Esophagus muscularis mucosa (tissue), 4 donors: ENCODE data around the gene CCDC201. TPM values are rescaled to one million over a fixed set of nuclear protein-coding genes. Genes with fewer than 3 reads are reported as not detected.

ENCODE experiments used
- DNase-seq: peaks from one replicate; pipeline ENCODE4 v3.0.0-alpha.2; 2017; ENCODE audit errors: extremely low spot score
- H3K27ac ChIP-seq, 4 donors: fragments of 200-600 bp; sonication (generic); replicated peaks in 1 of 4; 1 replicate in 3 of 4; 2 replicates in 1 of 4; pipeline ENCODE4 v1.5.1; 2016 to 2019; ENCODE audit warnings: mild to moderate bottlenecking in 1 of 4
- H3K27me3 ChIP-seq, 4 donors: fragments of 200-600 bp; sonication (generic); one replicate each; pipeline versions ENCODE4 v1.5.1 to v1.6.0; 2016 to 2019
- H3K36me3 ChIP-seq, 4 donors: fragments of 200-600 bp; sonication (generic); one replicate each; pipeline ENCODE4 v1.5.1; 2016 to 2019
- H3K4me1 ChIP-seq, 4 donors: fragments of 200-600 bp; sonication (generic); one replicate each; pipeline ENCODE4 v1.5.1; 2016 to 2019
- H3K4me3 ChIP-seq, 4 donors: fragments of 200-600 bp; sonication (generic); 1 replicate in 2 of 4; 2 replicates in 2 of 4; pipeline ENCODE4 v1.5.1; 2016 to 2019; ENCODE audit warnings: mild to moderate bottlenecking in 4 of 4, moderate library complexity in 1 of 4
- H3K9me3 ChIP-seq, 4 donors: fragments of 200-600 bp; sonication (generic); 1 replicate in 3 of 4; 2 replicates in 1 of 4; pipeline ENCODE4 v1.5.1; 2016 to 2019
- CTCF ChIP-seq, 3 experiments: fragments of 200-600 bp in 2 of 3; fragments of 450-650 bp in 1 of 3; sonication (generic) in 2 of 3; IDR thresholded peaks; one replicate each; pipeline ENCODE4 v1.5.1; 2017 to 2019; ENCODE audit warnings: antibody characterized with exemption in 3 of 3, mild to moderate bottlenecking in 2 of 3, moderate library complexity in 1 of 3
- EP300 ChIP-seq: sonication (generic); formaldehyde crosslinking; IDR thresholded peaks from one replicate; pipeline ENCODE4 v1.6.1; 2017; ENCODE audit warnings: antibody characterized with exemption
- POLR2A ChIP-seq: fragments of 450-650 bp; IDR thresholded peaks from one replicate; pipeline ENCODE4 v1.6.1; 2017; ENCODE audit warnings: antibody characterized with exemption, moderate library complexity, mild to moderate bottlenecking, low read depth
- POLR2AphosphoS5 ChIP-seq, 2 donors: sonication (generic); formaldehyde crosslinking; IDR thresholded peaks; one replicate each; pipeline ENCODE4 v1.6.1; 2017; ENCODE audit warnings: antibody characterized with exemption in 2 of 2
- WGBS: methylation state at CpG from one replicate; pipeline ENCODE4 v1.1.5; 2018; 5-methylcytosine and 5-hydroxymethylcytosine counted together
- intact Hi-C: fragments of 100-400 bp; cut with DNase I; formaldehyde crosslinking; loops from one replicate; pipeline ENCODE4 v1.15.1; 2023
- total RNA-seq, 4 donors: library from RNA; depleted of rRNA; stranded (reverse); fragments of >200 nt; gene quantifications; one replicate each; pipeline versions ENCODE4 v1.1.0 to v1.2.1, GENCODE V29; 2016

The CCDC201 gene
- total RNA-seq, 4 donors from 2014 or later = not detected

- no peaks in the 10 kb centered on the region for H3K27me3 ChIP-seq
- H3K27ac ChIP-seq = no peak overlapping the region
- peak; percentile 77 for DNase-seq
- WGBS = 100% methylated on average over 3 of the region's 8 CpGs
- intact Hi-C loops = no loop called here
- H3K9me3 ChIP-seq = peaks cover 0 to 24% (median 15%) of the 10 kb centered on the region in 4 donors
- H3K4me1 ChIP-seq = no peaks in the 10 kb centered on the region
- H3K36me3 ChIP-seq = no peaks in the 10 kb centered on the region
- H3K4me3 ChIP-seq = no peak overlapping the region
- TF ChIP-seq EP300 (no peak), CTCF (IDR thresholded peaks at IDR 0.05) (no peak), POLR2A (no peak), POLR2AphosphoS5 (IDR thresholded peaks at IDR 0.05) (no peak)
Measured at GRCh38 chr7:45874408-45875131, 1.7 kb upstream of the CCDC201 start.

- TF ChIP-seq CTCF (IDR thresholded peaks at IDR 0.05) (no peak), EP300 (no peak), POLR2AphosphoS5 (IDR thresholded peaks at IDR 0.05) (no peak), POLR2A (no peak)
- Histone ChIP-seq H3K4me1 (no peaks in the 10 kb centered on the region), H3K27me3 (no peaks in the 10 kb centered on the region), H3K27ac (no peak overlapping the region), H3K9me3 (peaks cover 0 to 12% (median 5%) of the 10 kb centered on the region in 4 donors), H3K36me3 (no peaks in the 10 kb centered on the region), H3K4me3 (no peak overlapping the region)
- 84% methylated on average over 6 of the region's 6 CpGs for WGBS
- no peak for DNase-seq
- intact Hi-C loops = no loop called here
Measured at GRCh38 chr7:45873355-45873754, 473 bp upstream of the CCDC201 start.

GRCh38 chr7:45872116-45873034 lies 507 bp downstream of the CCDC201 start:
- WGBS = 75% methylated on average over 9 of the region's 10 CpGs
- DNase-seq = no peak
- intact Hi-C loops = no loop called here
- TF ChIP-seq CTCF (IDR thresholded peaks at IDR 0.05) (peak in 1 of 3 experiments; percentile 3), POLR2A (no peak)
- Histone ChIP-seq H3K4me3 (no peak overlapping the region), H3K27ac (no peak overlapping the region), H3K9me3 (peaks cover 0 to 10% (median 3%) of the 10 kb centered on the region in 4 donors), H3K27me3 (no peaks in the 10 kb centered on the region), H3K4me1 (no peaks in the 10 kb centered on the region), H3K36me3 (no peaks in the 10 kb centered on the region)

GRCh38 chr7:45869426-45869825 lies 3.5 kb downstream of the CCDC201 start:
- intact Hi-C loops = no loop called here
- TF ChIP-seq POLR2AphosphoS5 (IDR thresholded peaks at IDR 0.05) (no peak), EP300 (no peak), POLR2A (no peak), CTCF (IDR thresholded peaks at IDR 0.05) (no peak)
- 71% methylated on average over 4 of the region's 4 CpGs for WGBS
- no peak for DNase-seq
- peaks cover 0 to 8% (median 3%) of the 10 kb centered on the region in 4 donors for H3K9me3 ChIP-seq
- H3K27me3 ChIP-seq = peaks cover 0 to 13% (median 0%) of the 10 kb centered on the region in 4 donors
- no peaks in the 10 kb centered on the region for H3K36me3 ChIP-seq
- no peak overlapping the region for H3K4me3 ChIP-seq
- no peaks in the 10 kb centered on the region for H3K4me1 ChIP-seq
- no peak overlapping the region for H3K27ac ChIP-seq
